A673 (cell line): ENCODE data around the gene ELFN1. TPM values are rescaled to one million over a fixed set of nuclear protein-coding genes. Genes with fewer than 3 reads are reported as not detected.

ENCODE experiments used
- BruUV-seq: library from RNA; stranded (reverse); fragments of 400-500 nt; replicated peaks from 2 replicates; lab custom pipeline; 2021; lab: Mats Ljungman, UMichigan
- CTCF ChIA-PET: fragments of 300-600 bp; sonication (Branson Sonifier 250); formaldehyde crosslinking; loops from one replicate; lab custom pipeline; 2022; ENCODE audit warnings: antibody characterized with exemption; lab: Charles Lee
- POLR2A ChIA-PET: fragments of 300-600 bp; sonication (Branson Sonifier 250); formaldehyde crosslinking; loops from one replicate; lab custom pipeline; 2022; ENCODE audit warnings: antibody characterized with exemption; ENCODE audit not compliant: low non-redundant PET; lab: Charles Lee
- DNase-seq: peaks from one replicate; pipeline ENCODE4 v3.0.0-alpha.2; 2015; ENCODE audit warnings: low spot score
- H3K27ac ChIP-seq: fragments of 200-600 bp; sonication (generic); 2 replicates; pipeline ENCODE4 v1.5.1; 2016; ENCODE audit warnings: mixed run types, low read depth, mild to moderate bottlenecking, mixed read lengths, antibody characterized with exemption, low read length; ENCODE audit not compliant: poor library complexity, severe bottlenecking
- H3K27me3 ChIP-seq: fragments of 200-600 bp; sonication (generic); replicated peaks from 2 replicates; pipeline ENCODE4 v1.6.1; 2017; ENCODE audit warnings: mixed run types, low read depth, mild to moderate bottlenecking, mixed read lengths, antibody characterized with exemption, low read length; ENCODE audit not compliant: insufficient read depth, poor library complexity
- H3K36me3 ChIP-seq: fragments of 200-600 bp; sonication (generic); 2 replicates; pipeline ENCODE4 v1.6.1; 2016; ENCODE audit warnings: mixed run types, mild to moderate bottlenecking, mixed read lengths, antibody characterized with exemption, low read length; ENCODE audit not compliant: insufficient read depth, poor library complexity, severe bottlenecking
- H3K4me1 ChIP-seq: fragments of 200-600 bp; sonication (generic); 2 replicates; pipeline ENCODE4 v1.6.1; 2017; ENCODE audit warnings: mixed run types, mild to moderate bottlenecking, mixed read lengths, antibody characterized with exemption, low read length; ENCODE audit not compliant: insufficient read depth, poor library complexity, severe bottlenecking
- H3K4me3 ChIP-seq: fragments of 200-600 bp; sonication (generic); 2 replicates; pipeline ENCODE4 v1.5.1; 2016; ENCODE audit warnings: low read depth, mixed run types, mild to moderate bottlenecking, mixed read lengths, low read length; ENCODE audit not compliant: poor library complexity, severe bottlenecking
- H3K9me3 ChIP-seq: fragments of 200-600 bp; sonication (generic); 2 replicates; pipeline ENCODE4 v1.6.1; 2016; ENCODE audit warnings: mixed run types, low read depth, mild to moderate bottlenecking, mixed read lengths, antibody characterized with exemption, low read length; ENCODE audit not compliant: poor library complexity, severe bottlenecking
- CTCF ChIP-seq: fragments of 300-800, 200-600 bp; sonication (generic); conservative IDR thresholded peaks from 2 replicates; pipeline ENCODE4 v1.5.1; 2017; ENCODE audit warnings: low read depth, mild to moderate bottlenecking, antibody characterized with exemption, low read length, moderate library complexity, mixed read lengths
- EZH2 ChIP-seq: fragments of 200-600 bp; sonication (generic); IDR thresholded peaks from 2 replicates; pipeline ENCODE4 v1.6.1; 2017; ENCODE audit warnings: borderline replicate concordance, low read depth, mild to moderate bottlenecking, mixed read lengths, antibody characterized with exemption, low read length; ENCODE audit not compliant: poor library complexity, severe bottlenecking
- intact Hi-C: fragments of 100-400 bp; cut with micrococcal nuclease; formaldehyde crosslinking; loops from one replicate; pipeline ENCODE4 v1.10.0; 2022; ENCODE audit not compliant: unreplicated experiment
- total RNA-seq: library from RNA; stranded (reverse); gene quantifications from 2 replicates; pipeline ENCODE4 v1.2.3, GENCODE V29; 2021

The ELFN1 gene
- total RNA-seq, 1 experiment from 2014 or later = not detected

DNA sequence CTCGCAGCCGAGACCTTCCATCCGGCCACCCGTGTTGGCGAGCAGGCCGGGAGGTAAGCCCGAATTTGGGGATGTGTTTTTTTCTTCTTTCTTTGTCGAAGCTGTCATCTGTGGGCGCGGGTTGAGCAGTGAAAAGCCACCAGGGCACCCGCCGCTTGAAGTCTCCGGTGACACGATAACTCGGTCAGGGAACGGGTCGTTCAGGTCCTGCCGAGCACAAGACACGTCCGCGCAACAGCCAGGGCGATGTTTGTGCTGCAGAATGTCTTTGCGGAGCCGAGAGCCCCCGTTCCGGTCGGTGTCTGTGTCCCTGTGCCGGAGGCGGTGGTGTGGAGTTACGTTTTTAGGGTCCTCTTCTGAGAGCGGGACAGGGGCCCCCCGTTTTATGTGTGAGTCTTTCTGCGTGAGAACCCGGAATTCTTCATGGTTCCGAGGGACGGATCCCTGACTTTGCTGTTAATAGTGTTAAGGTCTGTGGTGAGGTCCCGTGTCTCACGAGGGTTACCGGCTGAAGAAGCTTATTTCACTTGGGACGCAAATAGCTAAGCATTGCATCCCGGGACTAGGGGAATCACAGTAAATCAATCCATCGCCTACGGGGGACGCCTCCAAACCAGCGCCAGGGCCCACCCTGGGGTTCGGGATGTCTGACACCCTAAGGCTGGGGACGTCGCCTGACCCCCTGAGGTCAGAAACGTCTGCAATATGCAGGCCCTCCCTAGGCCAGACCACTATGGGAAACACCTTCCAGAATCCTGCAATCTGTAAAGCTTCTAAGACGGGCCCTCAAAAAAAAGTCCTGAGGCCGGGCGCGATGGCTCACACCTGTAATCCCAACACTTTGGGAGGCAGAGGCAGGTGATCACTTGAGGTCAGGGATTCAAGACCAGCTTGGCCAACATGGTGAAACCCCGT, 99.5 kb downstream of the ELFN1 start:
- POLR2A ChIA-PET = no interaction called here
- no peak for DNase-seq
- TF ChIP-seq EZH2 (no peak), CTCF (no peak)
- H3K27me3 ChIP-seq = no peaks in the 10 kb centered on the region
- H3K36me3 ChIP-seq = no peaks in the 10 kb centered on the region
- no peak overlapping the region for H3K27ac ChIP-seq
- BruUV-seq = no TSS peak
- CTCF ChIA-PET = no interaction called here
- intact Hi-C loops = no loop called here
- H3K9me3 ChIP-seq = no peaks in the 10 kb centered on the region
- H3K4me1 ChIP-seq = no peaks in the 10 kb centered on the region
- H3K4me3 ChIP-seq = no peak overlapping the region

DNA sequence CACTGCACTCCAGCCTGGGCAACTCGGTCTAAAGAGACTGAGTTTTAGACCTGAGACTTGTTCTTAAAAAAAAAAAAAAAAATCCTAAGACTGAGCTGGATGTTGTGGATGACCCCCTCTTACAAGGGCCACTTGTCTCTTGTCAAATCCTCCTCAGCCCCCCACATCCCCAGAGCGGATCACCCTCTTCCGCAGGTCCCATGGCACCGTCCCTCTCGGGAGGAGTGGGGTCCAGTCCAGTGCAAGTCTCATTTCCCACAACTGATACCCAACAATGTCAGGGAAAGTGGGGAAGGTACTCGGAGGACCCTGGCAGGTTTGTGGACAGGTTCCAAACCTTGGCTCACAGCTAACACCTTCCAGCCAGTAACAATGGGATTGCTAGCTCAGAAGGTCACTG, 100.3 kb downstream of the ELFN1 start:
- Histone ChIP-seq H3K27ac (no peak overlapping the region), H3K4me3 (no peak overlapping the region), H3K4me1 (no peaks in the 10 kb centered on the region), H3K9me3 (no peaks in the 10 kb centered on the region), H3K27me3 (no peaks in the 10 kb centered on the region), H3K36me3 (no peaks in the 10 kb centered on the region)
- ChIA-PET POLR2A (no interaction called here), CTCF (no interaction called here)
- TF ChIP-seq CTCF = no peak
- no peak for TF ChIP-seq EZH2
- no TSS peak for BruUV-seq
- intact Hi-C loops = no loop called here
- no peak for DNase-seq

DNA sequence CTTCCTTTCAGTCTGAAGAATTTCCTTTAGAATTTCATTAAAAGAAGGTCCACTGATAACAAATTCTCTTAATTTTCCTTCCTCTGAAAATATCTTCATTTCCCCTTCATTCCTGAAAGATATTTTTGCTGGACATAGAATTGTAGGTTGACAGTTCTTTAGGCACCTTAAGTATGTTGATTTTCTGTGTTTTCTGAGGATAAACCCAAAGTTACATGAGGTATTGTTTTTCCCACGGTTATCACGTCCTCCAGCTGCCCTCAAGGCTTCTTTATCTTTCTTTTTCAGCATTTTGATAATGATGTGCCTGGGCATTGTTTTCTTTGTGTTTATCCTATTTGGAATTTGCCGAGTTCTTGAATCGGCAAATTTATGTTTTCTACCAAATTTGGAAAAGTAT, 105.3 kb downstream of the ELFN1 start:
- no TSS peak for BruUV-seq
- no peak for DNase-seq
- H3K27me3 ChIP-seq = no peaks in the 10 kb centered on the region
- intact Hi-C loops = no loop called here
- no peak overlapping the region for H3K27ac ChIP-seq
- H3K36me3 ChIP-seq = no peaks in the 10 kb centered on the region
- no peaks in the 10 kb centered on the region for H3K9me3 ChIP-seq
- TF ChIP-seq CTCF = no peak
- no peak for TF ChIP-seq EZH2
- ChIA-PET CTCF (no interaction called here), POLR2A (no interaction called here)
- no peaks in the 10 kb centered on the region for H3K4me1 ChIP-seq
- H3K4me3 ChIP-seq = no peak overlapping the region
